Stimulated activated CD4-positive, alpha-beta T cell treated with anti-CD3 and anti-CD28 coated beads, Interleukin-4, amount 100 ng/mL, for 48 hours (primary cell): ENCODE results near the gene CDK12.
"Not testable (repeated sequence)": the region's sequence is repeated elsewhere in the genome, so short reads cannot be mapped to it uniquely, and the experiment has no call there.

Experiments used
- DNase-seq, 2 donors: peaks; one replicate each; pipeline ENCODE4 v3.0.0-alpha.2; 2020; ENCODE audit warnings: low read depth in 2 of 2

Gene CDK12

DNA sequence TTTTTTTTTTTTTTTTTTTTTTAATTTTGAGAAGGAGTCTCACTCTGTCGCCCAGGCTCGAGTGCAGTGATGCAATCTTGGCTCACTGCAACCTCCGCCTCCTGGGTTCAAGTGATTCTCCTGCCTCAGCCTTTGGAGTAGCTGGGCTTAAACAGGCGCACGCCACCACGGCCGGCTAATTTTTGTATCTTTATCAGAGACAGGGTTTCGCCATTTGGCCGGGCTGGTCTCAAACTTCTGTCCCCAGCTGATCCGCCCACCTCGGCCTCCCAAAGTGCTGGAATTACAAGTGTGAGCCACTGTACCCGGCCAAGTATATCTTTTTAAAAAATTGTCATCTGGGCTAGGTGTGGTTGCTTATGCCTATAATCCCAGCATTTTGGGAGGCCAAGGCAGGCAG is 35.6 kb downstream of the CDK12 start:
- DNase-seq: not testable (repeated sequence)

- no peak for DNase-seq
Measured at GRCh38 chr17:39507511-39507910, 46.2 kb downstream of the CDK12 start.

GRCh38 chr17:39508987-39509386 is 47.7 kb downstream of the CDK12 start:
- DNase-seq: no peak

DNA sequence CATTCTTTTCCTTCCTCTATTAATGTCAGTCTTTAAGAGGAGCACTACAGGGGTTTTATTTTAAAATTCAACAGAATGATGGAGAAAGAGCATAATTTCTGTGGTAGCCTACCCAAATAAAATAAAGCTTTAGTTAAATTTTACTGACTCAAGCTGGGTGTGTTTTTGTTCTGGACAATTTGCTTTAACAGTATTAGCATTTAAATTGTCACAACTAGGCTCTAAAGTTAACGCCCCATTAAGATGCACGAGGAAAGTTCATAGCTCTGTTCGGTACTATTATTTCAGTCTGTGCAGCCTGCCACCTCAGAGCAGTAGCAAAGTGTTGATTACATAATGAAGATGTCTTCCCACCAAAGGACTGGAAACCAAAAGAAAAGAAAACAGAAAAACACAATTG is 52.0 kb downstream of the CDK12 start:
- no peak for DNase-seq

- DNase-seq: no peak
Measured at GRCh38 chr17:39513915-39514314, 52.6 kb downstream of the CDK12 start.

DNA sequence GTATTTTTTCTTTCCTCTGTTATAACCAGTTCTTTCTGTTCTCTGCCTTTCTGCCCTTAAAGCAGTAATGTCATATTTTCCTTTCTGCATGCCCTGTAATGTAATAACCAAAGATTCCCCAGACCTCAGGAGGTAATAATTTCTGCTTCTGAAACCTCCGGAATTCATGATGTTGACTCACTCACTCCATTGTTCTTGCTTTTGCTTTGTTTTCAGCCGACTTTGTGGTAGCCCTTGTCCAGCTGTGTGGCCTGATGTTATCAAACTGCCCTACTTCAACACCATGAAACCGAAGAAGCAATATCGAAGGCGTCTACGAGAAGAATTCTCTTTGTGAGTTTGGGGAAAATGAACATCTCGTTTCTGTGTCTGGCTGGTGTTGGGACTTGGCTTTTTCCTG is 55.9 kb downstream of the CDK12 start:
- DNase-seq: no peak

GRCh38 chr17:39525801-39526506 is 64.7 kb downstream of the CDK12 start:
- DNase-seq: no peak

DNA sequence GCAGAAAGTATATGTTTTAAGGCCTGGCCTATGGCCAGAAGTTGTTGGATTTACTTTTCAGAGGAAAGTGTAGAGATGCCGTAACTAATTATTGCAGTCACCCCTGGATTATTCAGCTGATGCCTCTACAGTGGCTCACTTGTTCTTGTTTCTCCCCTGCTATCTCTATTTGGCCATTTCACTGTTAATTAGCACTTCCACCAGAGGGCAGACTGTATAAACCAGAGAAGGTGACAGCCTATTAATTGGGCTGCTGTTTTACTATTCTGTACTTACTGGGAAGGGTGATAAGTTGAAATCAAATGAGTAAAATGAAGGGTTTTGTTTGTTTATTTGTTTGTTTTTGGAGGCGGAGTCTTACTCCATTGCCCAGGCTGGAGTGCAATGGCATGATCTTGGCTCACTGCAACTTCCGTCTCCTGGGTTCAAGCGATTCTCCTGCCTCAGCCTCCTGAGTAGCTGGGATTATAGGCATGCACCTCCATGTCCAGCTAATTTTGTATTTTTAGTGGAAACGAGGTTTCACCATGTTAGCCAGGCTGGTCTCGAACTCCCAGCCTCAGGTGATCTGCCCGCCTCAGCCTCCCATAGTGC is 66.0 kb downstream of the CDK12 start:
- no peak for DNase-seq

DNA sequence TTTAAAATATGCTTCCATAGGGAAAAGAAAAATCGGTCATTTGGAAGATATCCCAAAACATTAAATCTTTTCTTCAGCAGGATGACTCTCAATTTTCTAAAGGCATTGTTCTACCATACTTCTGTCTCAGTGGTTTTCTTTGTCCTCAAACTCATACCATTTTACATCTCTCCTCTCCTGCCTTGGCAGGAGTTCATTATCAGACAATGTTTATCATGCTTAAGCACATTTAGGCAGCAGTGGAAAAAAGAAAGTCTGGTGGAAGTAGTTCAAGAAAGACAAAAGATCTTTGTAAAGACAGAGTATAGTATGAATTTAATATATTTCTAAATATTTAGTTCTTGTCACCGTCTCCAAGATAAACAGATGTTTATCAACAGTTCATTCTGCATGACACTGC is 68.2 kb downstream of the CDK12 start:
- DNase-seq: no peak

GRCh38 chr17:39530513-39530912 is 69.2 kb downstream of the CDK12 start:
- no peak for DNase-seq

GRCh38 chr17:39531252-39531651 is 70.0 kb downstream of the CDK12 start:
- DNase-seq: no peak

DNA sequence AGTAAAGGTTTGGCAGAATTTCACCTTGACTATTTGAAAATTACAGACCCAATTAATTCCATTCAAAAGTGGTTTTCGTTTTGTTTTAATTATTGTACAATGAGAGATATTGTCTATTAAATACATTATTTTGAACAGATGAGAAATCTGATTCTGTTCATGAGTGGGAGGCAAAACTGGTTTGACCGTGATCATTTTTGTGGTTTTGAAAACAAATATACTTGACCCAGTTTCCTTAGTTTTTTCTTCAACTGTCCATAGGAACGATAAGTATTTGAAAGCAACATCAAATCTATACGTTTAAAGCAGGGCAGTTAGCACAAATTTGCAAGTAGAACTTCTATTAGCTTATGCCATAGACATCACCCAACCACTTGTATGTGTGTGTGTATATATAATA is 72.6 kb downstream of the CDK12 start:
- no peak for DNase-seq

DNA sequence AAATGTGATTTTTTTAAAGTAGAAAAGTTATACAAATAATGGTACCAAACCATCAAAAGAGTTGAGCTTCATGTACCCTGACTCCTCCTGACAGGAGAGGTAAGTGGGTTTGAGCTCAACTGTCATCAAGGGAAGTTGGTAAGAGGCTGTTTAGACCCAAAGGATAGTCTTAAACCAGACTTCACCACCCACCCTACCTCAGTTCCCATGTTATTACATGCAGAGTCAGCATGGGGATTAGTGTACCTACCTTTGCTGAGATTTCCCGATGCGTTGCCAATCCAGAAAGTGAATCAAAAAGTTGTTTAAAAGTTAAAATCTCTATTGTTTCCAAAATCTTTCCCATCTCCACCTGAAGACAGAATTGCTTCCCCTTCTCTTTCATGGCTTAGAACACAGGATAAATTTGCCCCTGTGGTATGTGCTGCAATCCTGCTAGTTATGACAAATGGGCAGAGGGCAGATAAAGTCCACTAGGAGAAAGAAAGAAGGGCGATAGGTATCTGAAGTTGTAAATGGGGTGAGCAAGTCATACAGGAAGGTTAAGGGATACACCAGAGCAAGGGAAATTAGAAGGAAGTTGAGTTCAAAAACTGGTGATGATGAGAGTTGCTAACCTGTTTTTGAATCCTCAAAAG is 73.6 kb downstream of the CDK12 start:
- DNase-seq: no peak

DNA sequence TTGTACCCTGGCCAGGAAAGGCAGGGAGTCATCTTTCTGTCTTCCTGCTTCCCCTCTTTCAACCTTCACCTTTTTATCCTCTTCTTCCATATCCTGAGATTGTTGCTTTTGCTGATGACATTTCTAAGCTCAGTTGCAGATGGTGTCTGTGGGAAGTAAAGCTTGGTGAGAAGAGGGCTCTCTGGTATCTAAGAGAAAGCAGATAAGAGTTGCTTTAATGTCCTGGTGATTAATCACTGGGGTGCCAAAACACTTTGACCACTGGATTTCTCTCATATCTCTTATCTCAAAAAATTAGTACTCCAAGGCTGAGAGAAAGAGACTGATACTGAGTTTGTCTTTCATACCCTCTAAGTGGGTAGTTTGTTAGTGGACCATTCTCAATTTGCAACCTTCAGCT is 75.2 kb downstream of the CDK12 start:
- DNase-seq: no peak

DNA sequence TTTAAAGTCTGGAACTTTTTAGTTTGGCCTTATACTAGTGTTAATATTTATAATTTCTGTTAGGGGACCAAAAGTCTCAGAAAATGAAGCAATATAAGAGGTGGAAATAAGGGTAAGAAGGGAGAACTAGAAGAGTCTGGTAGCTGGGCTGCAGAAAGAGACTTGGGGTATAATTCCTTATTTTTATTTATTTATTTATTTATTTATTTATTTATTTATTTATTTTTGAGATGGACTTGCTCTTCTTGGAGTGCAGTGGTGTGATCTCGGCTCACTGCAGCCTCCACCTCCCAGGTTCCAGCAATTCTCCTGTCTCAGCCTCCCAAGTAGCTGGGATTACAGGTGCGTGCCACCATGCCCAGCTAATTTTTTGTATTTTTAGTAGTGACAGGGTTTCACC is 76.1 kb downstream of the CDK12 start:
- DNase-seq: not testable (repeated sequence)

DNA sequence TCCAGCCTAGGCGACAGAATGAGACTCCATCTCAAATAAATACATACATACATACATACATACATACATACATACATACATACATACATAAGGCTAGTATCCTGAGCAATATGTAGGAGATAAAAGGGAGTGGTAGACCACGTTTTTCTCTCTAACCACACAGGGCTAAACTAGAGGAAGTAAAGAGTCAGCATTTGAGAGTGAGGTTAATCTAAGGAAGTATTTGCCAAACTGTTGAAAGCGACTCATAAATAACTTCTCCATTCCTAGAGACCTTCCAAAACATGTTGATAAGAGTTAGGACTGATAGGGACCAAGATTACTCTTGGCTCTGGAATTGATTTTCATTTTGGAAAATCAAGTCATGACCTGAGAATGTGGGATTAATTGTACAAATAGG is 77.6 kb downstream of the CDK12 start:
- DNase-seq: no peak

GRCh38 chr17:39540611-39541010 is 79.3 kb downstream of the CDK12 start:
- DNase-seq: no peak

DNA sequence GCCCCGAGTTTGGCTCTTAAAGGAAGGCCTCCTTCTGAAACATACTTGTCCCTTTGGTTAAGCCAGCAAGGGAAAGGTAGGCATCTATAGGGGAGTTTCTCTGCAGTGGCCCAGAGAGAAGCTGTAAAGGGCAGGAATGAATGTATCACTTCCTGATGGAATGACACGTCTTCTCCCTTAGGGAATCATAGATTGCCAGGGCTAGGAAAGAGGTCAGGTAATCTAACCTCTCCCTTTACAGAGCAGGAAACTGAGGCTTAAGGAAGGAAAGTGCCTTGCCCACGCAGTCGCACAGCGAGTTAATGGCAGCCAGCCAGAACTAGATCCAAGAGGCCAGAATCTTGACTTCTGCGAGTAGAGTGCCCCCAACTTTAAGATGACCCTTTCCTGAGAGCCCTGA is 80.4 kb downstream of the CDK12 start:
- no peak for DNase-seq

DNA sequence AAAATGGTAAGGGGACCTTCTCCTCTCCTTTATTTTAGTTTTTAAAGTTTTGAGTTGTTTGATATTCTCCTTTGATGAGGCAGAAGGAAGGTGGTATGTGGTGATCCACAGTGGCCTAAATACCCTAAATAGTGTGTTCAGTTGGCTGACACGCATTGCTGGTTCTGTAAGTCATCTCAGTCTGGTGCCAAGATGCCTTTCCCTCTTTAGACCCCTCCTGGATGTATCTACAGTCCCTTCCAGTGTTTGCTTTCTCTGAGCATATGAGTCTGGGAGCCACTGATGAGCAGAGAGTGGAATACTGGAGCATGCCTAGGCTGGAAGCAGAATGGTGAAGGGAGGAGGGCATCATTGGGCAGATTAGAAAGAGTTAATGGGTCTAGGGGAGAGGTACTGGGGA is 81.9 kb downstream of the CDK12 start:
- no peak for DNase-seq

DNA sequence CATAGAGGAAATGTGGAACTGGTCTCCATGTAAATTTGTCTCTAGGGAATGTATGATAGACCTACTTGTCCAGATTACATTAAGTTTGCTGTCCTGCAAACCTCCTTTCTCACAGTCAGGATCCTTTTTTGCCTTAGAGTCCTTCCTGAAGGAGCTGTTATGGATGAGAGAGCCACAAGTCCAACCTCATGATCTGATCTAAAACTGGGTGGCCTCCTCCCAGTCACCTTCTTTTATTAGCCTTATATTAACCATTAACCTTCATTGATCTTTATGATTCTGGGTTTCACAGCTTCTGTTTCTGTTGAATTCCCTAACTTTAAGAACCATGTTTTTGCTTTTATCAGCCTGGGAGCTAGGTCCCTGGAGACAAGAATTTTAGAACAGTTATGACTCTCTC is 82.4 kb downstream of the CDK12 start:
- DNase-seq: no peak

DNA sequence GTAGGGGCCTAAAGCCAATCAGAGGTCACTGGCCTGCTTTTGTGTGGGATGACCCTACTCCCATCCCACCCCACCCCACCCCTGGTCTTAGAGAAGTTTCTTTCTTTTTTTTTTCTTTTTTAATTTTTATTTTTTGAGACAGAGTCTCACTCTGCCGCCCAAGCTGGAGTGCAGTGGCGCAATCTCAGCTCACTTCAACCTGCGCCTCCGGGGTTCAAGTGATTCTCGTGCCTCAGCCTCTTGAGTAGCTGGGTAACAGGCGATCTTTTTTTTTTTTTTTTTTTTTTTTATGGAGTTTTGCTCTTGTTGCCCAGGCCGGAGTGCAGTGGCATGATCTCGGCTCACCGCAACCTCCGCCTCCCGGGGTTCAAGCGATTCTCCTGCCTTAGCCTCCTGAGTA is 83.1 kb downstream of the CDK12 start:
- not testable (repeated sequence) for DNase-seq

GRCh38 chr17:39547713-39548478 is 86.6 kb downstream of the CDK12 start:
- peak; percentile 47 to 83 for DNase-seq
